Sigmoid colon (tissue), 7 donors: ENCODE measurements around the gene NOTUM. TPM values are rescaled to one million over a fixed set of nuclear protein-coding genes. Genes with fewer than 3 reads are reported as not detected.

Experiments used
- DNase-seq: peaks from one replicate; pipeline ENCODE4 v3.0.0-alpha.2; 2019
- H3K27ac ChIP-seq, 4 donors: fragments of 200-600 bp; sonication (generic); one replicate each; pipeline ENCODE4 v1.5.1; 2016 to 2019; ENCODE audit warnings: mild to moderate bottlenecking in 1 of 4
- H3K27me3 ChIP-seq, 3 donors: fragments of 200-600 bp; sonication (generic); one replicate each; pipeline ENCODE4 v1.5.1; 2019; ENCODE audit warnings: mild to moderate bottlenecking in 1 of 3
- H3K36me3 ChIP-seq, 4 donors: fragments of 200-600 bp; sonication (generic); one replicate each; pipeline ENCODE4 v1.5.1; 2016 to 2019
- H3K4me1 ChIP-seq, 4 donors: fragments of 200-600 bp; sonication (generic); one replicate each; pipeline ENCODE4 v1.5.1; 2017 to 2019
- H3K4me3 ChIP-seq, 4 donors: fragments of 200-600 bp; sonication (generic); one replicate each; pipeline ENCODE4 v1.5.1; 2017 to 2019; ENCODE audit warnings: mild to moderate bottlenecking in 2 of 4, moderate library complexity in 1 of 4
- H3K9me3 ChIP-seq, 4 donors: fragments of 200-600 bp in 3 of 4; sonication (generic) in 3 of 4; one replicate each; pipeline versions ENCODE4 v1.5.1 to v1.6.1; 2013 to 2019
- CTCF ChIP-seq, 4 experiments: fragments of 450-650 bp in 3 of 4; fragments of 200-600 bp in 1 of 4; IDR thresholded peaks; one replicate each; pipeline ENCODE4 v1.5.1; 2016 to 2019; ENCODE audit warnings: antibody characterized with exemption in 4 of 4, mild to moderate bottlenecking in 3 of 4, moderate library complexity in 2 of 4
- EP300 ChIP-seq, 4 donors: sonication (generic); formaldehyde crosslinking; IDR thresholded peaks; one replicate each; pipeline ENCODE4 v1.6.1; 2017; ENCODE audit warnings: antibody characterized with exemption in 4 of 4
- POLR2A ChIP-seq, 2 donors: fragments of 450-650 bp; IDR thresholded peaks; one replicate each; pipeline ENCODE4 v1.6.1; 2016; ENCODE audit warnings: antibody characterized with exemption in 2 of 2, mild to moderate bottlenecking in 2 of 2, moderate library complexity in 2 of 2
- POLR2AphosphoS5 ChIP-seq, 4 donors: sonication (generic); formaldehyde crosslinking; IDR thresholded peaks; one replicate each; pipeline ENCODE4 v1.6.1; 2017; ENCODE audit warnings: antibody characterized with exemption in 4 of 4
- WGBS, 2 donors: extraction: QIAGEN DNeasy Blood & Tissue Kit; methylation state at CpG; one replicate each; pipeline ENCODE4 v1.1.7; 2013; 5-methylcytosine and 5-hydroxymethylcytosine counted together
- intact Hi-C: fragments of 100-400 bp; cut with DNase I; formaldehyde crosslinking; loops from one replicate; pipeline ENCODE4 v1.15.1; 2023
- polyA plus RNA-seq, 3 donors: library from polyadenylated mRNA; stranded (reverse); fragments of 200-250 nt; gene quantifications; one replicate each; pipeline ENCODE4 v1.2.3, GENCODE V29; 2013
- total RNA-seq, 4 donors: library from RNA; depleted of rRNA; stranded (reverse); fragments of >200 nt; gene quantifications; one replicate each; pipeline ENCODE4 v1.1.0, GENCODE V29; 2016
- donor health status: healthy with polysubstance abuse.
- donor health status: Bipolar disorder and iron deficiency.
- donor health status: healthy.

The NOTUM gene
- total and polyA plus RNA-seq, 7 donors: 0.22 TPM; not detected in 6

GRCh38 chr17:81903415-81903831 lies 57.6 kb downstream of the NOTUM start:
- Histone ChIP-seq H3K36me3 (peaks cover 0 to 33% (median 18%) of the 10 kb centered on the region in 4 donors), H3K4me3 (no peak overlapping the region), H3K27me3 (peaks cover 4 to 27% (median 23%) of the 10 kb centered on the region in 3 donors), H3K9me3 (no peaks in the 10 kb centered on the region), H3K27ac (no peak overlapping the region), H3K4me1 (peaks cover 0 to 15% (median 14%) of the 10 kb centered on the region in 4 donors)
- intact Hi-C loops: no loop called here
- 92 to 95% methylated on average over 10 of the region's 10 CpGs for WGBS, 2 donors
- no peak for DNase-seq
- TF ChIP-seq CTCF (IDR thresholded peaks at IDR 0.05) (no peak), POLR2A (IDR thresholded peaks at IDR 0.05) (no peak), EP300 (IDR thresholded peaks at IDR 0.05) (no peak), POLR2AphosphoS5 (IDR thresholded peaks at IDR 0.05) (no peak)

GRCh38 chr17:81902653-81903414 lies 58.2 kb downstream of the NOTUM start:
- intact Hi-C loops: no loop called here
- TF ChIP-seq POLR2AphosphoS5 (IDR thresholded peaks at IDR 0.05) (no peak), EP300 (IDR thresholded peaks at IDR 0.05) (no peak), CTCF (IDR thresholded peaks at IDR 0.05) (no peak), POLR2A (IDR thresholded peaks at IDR 0.05) (no peak)
- Histone ChIP-seq H3K27ac (no peak overlapping the region), H3K4me3 (peak overlapping the region in 3 of 4 donors; percentile 29 to 46 (median 39)), H3K9me3 (no peaks in the 10 kb centered on the region), H3K27me3 (peaks cover 4 to 27% (median 23%) of the 10 kb centered on the region in 3 donors), H3K36me3 (peaks cover 0 to 35% (median 24%) of the 10 kb centered on the region in 4 donors), H3K4me1 (peaks cover 0 to 15% (median 14%) of the 10 kb centered on the region in 4 donors)
- no peak for DNase-seq
- 24 to 41% methylated on average over 47 of the region's 47 CpGs for WGBS, 2 donors

Other genes starting within 250 kb of the NOTUM start
- gene SLC25A10, start 248.9 kb downstream of the NOTUM start, total RNA-seq: 1 to 10 TPM in 3 of 4 donors, under 1 TPM in 1; 0.99 to 7.1 (median 3.7) TPM
- gene SLC25A10, start 248.9 kb downstream of the NOTUM start, polyA plus RNA-seq: 10 to 100 TPM; 59.5 to 63.2 (median 60.6) TPM
- gene GCGR, start 157.0 kb downstream of the NOTUM start, total RNA-seq: 1 to 10 TPM in 2 of 4 donors, under 1 TPM in 2; 0.27 to 1.4 (median 0.72) TPM
- gene GCGR, start 157.0 kb downstream of the NOTUM start, polyA plus RNA-seq: under 1 TPM in 1 of 3 donors, not detected in 2; 0.96 TPM
- gene MCRIP1, start 127.9 kb downstream of the NOTUM start, total RNA-seq: 100 to 1,000 TPM; 116 to 129 (median 122) TPM
- gene MCRIP1, start 127.9 kb downstream of the NOTUM start, polyA plus RNA-seq: 10 to 100 TPM; 37.0 to 82.9 (median 78.0) TPM
- not detected for gene PPP1R27, start 126.1 kb downstream of the NOTUM start, total RNA-seq
- under 1 TPM in 1 of 3 donors, not detected in 2; 0.50 TPM for gene PPP1R27, start 126.1 kb downstream of the NOTUM start, polyA plus RNA-seq
- gene P4HB, start 100.7 kb downstream of the NOTUM start, total RNA-seq: 100 to 1,000 TPM; 201 to 338 (median 268) TPM
- gene P4HB, start 100.7 kb downstream of the NOTUM start, polyA plus RNA-seq: 100 to 1,000 TPM; 153 to 750 (median 227) TPM
- 10 to 100 TPM; 67.0 to 99.5 (median 74.1) TPM for gene ARHGDIA, start 89.8 kb downstream of the NOTUM start, total RNA-seq
- 100 to 1,000 TPM; 252 to 452 (median 385) TPM for gene ARHGDIA, start 89.8 kb downstream of the NOTUM start, polyA plus RNA-seq
- gene ALYREF, start 69.6 kb downstream of the NOTUM start, total RNA-seq: 10 to 100 TPM; 39.2 to 44.0 (median 42.6) TPM
- gene ALYREF, start 69.6 kb downstream of the NOTUM start, polyA plus RNA-seq: 10 to 100 TPM; 30.6 to 91.4 (median 35.4) TPM
- gene ANAPC11, start 69.5 kb downstream of the NOTUM start, total RNA-seq: 100 to 1,000 TPM in 3 of 4 donors, 10 to 100 TPM in 1; 93.3 to 185 (median 158) TPM
- gene ANAPC11, start 69.5 kb downstream of the NOTUM start, polyA plus RNA-seq: 100 to 1,000 TPM; 198 to 203 (median 202) TPM
- 1 to 10 TPM in 1 of 4 donors, under 1 TPM in 2, not detected in 1; 0.27 to 1.8 (median 0.71) TPM for gene NPB, start 58.9 kb downstream of the NOTUM start, total RNA-seq
- gene NPB, start 58.9 kb downstream of the NOTUM start, polyA plus RNA-seq: under 1 TPM in 1 of 3 donors, not detected in 2; 0.87 TPM
- gene PCYT2, start 49.8 kb downstream of the NOTUM start, total RNA-seq: 10 to 100 TPM; 11.4 to 24.6 (median 19.3) TPM
- gene PCYT2, start 49.8 kb downstream of the NOTUM start, polyA plus RNA-seq: 10 to 100 TPM; 21.6 to 86.4 (median 40.7) TPM
- 10 to 100 TPM; 11.4 to 31.6 (median 14.1) TPM for gene SIRT7, start 43.0 kb downstream of the NOTUM start, total RNA-seq
- gene SIRT7, start 43.0 kb downstream of the NOTUM start, polyA plus RNA-seq: 10 to 100 TPM; 28.8 to 62.2 (median 39.1) TPM
- gene MAFG, start 33.5 kb downstream of the NOTUM start, total RNA-seq: 10 to 100 TPM; 16.4 to 21.9 (median 17.0) TPM
- gene MAFG, start 33.5 kb downstream of the NOTUM start, polyA plus RNA-seq: 10 to 100 TPM in 1 of 3 donors, 1 to 10 TPM in 2; 8.8 to 21.9 (median 9.0) TPM
- 1 to 10 TPM; 1.1 to 9.1 (median 2.8) TPM for gene PYCR1, start 23.9 kb downstream of the NOTUM start, total RNA-seq
- gene PYCR1, start 23.9 kb downstream of the NOTUM start, polyA plus RNA-seq: 10 to 100 TPM; 34.2 to 64.9 (median 49.7) TPM
- not detected for gene MYADML2, start 14.0 kb downstream of the NOTUM start, total RNA-seq
- not detected for gene MYADML2, start 14.0 kb downstream of the NOTUM start, polyA plus RNA-seq
- 10 to 100 TPM in 3 of 4 donors, 1 to 10 TPM in 1; 9.3 to 27.7 (median 19.3) TPM for gene ASPSCR1, start 16.4 kb upstream of the NOTUM start, total RNA-seq
- gene ASPSCR1, start 16.4 kb upstream of the NOTUM start, polyA plus RNA-seq: 10 to 100 TPM; 23.4 to 35.9 (median 25.8) TPM
- 100 to 1,000 TPM in 3 of 4 donors, 10 to 100 TPM in 1; 78.4 to 164 (median 124) TPM for gene CENPX, start 61.7 kb upstream of the NOTUM start, total RNA-seq
- 100 to 1,000 TPM; 249 to 273 (median 258) TPM for gene CENPX, start 61.7 kb upstream of the NOTUM start, polyA plus RNA-seq
- gene LRRC45, start 62.1 kb upstream of the NOTUM start, total RNA-seq: 1 to 10 TPM; 5.3 to 8.8 (median 6.9) TPM
- 10 to 100 TPM in 1 of 3 donors, 1 to 10 TPM in 2; 6.6 to 28.6 (median 6.7) TPM for gene LRRC45, start 62.1 kb upstream of the NOTUM start, polyA plus RNA-seq
- gene RAC3, start 70.5 kb upstream of the NOTUM start, total RNA-seq: 1 to 10 TPM in 3 of 4 donors, under 1 TPM in 1; 0.99 to 6.1 (median 2.8) TPM
- gene RAC3, start 70.5 kb upstream of the NOTUM start, polyA plus RNA-seq: 10 to 100 TPM in 1 of 3 donors, 1 to 10 TPM in 1, under 1 TPM in 1; 0.60 to 11.8 (median 2.8) TPM
- gene DCXR, start 76.5 kb upstream of the NOTUM start, total RNA-seq: 10 to 100 TPM; 44.3 to 94.8 (median 86.3) TPM
- 100 to 1,000 TPM; 130 to 163 (median 147) TPM for gene DCXR, start 76.5 kb upstream of the NOTUM start, polyA plus RNA-seq
- gene RFNG, start 90.6 kb upstream of the NOTUM start, total RNA-seq: 10 to 100 TPM; 31.7 to 37.4 (median 33.7) TPM
- 10 to 100 TPM; 13.6 to 38.6 (median 23.4) TPM for gene RFNG, start 90.6 kb upstream of the NOTUM start, polyA plus RNA-seq
- 10 to 100 TPM; 64.6 to 75.4 (median 69.8) TPM for gene GPS1, start 90.7 kb upstream of the NOTUM start, total RNA-seq
- gene GPS1, start 90.7 kb upstream of the NOTUM start, polyA plus RNA-seq: 10 to 100 TPM; 67.3 to 83.6 (median 69.1) TPM
- 10 to 100 TPM; 31.3 to 71.0 (median 54.2) TPM for gene DUS1L, start 104.6 kb upstream of the NOTUM start, total RNA-seq
- 100 to 1,000 TPM in 1 of 3 donors, 10 to 100 TPM in 2; 68.5 to 119 (median 84.2) TPM for gene DUS1L, start 104.6 kb upstream of the NOTUM start, polyA plus RNA-seq
- 10 to 100 TPM; 12.7 to 44.2 (median 19.0) TPM for gene FASN, start 137.0 kb upstream of the NOTUM start, total RNA-seq
- gene FASN, start 137.0 kb upstream of the NOTUM start, polyA plus RNA-seq: 100 to 1,000 TPM in 1 of 3 donors, 10 to 100 TPM in 2; 14.4 to 152 (median 15.3) TPM